Activated naive CD4-positive, alpha-beta T cell treated with anti-CD3 and anti-CD28 coated beads, Interleukin-2, amount 10 ng/mL, durations not matched to agents 7 days and 5 days (primary cell): ENCODE measurements around the gene SAMD8.
A peak's percentile ranks its signal among the peaks of the same experiment; 100 is the strongest.
"Not testable (repeated sequence)": the region's sequence is repeated elsewhere in the genome, so short reads cannot be mapped to it uniquely, and the experiment has no call there.

Experiments
- CTCF ChIA-PET: fragments of 350-600 bp; sonication (Branson Sonifier 250); formaldehyde crosslinking; loops from one replicate; lab custom pipeline; 2021; ENCODE audit warnings: antibody characterized with exemption; lab: Charles Lee
- DNase-seq: peaks from one replicate; pipeline ENCODE4 v3.0.0-alpha.2; 2020
- H3K27ac Mint-ChIP-seq: one replicate; pipeline ENCODE4 v1.8.0; 2021; ENCODE audit warnings: mild to moderate bottlenecking, moderate library complexity, mixed read lengths
- H3K27me3 Mint-ChIP-seq: one replicate; pipeline ENCODE4 v1.8.0; 2021; ENCODE audit warnings: mild to moderate bottlenecking, mixed read lengths
- H3K36me3 Mint-ChIP-seq: one replicate; pipeline ENCODE4 v1.8.0; 2021; ENCODE audit warnings: mixed read lengths
- H3K4me1 Mint-ChIP-seq: one replicate; pipeline ENCODE4 v1.8.0; 2021; ENCODE audit warnings: mixed read lengths
- H3K4me3 Mint-ChIP-seq: one replicate; pipeline ENCODE4 v1.8.0; 2021; ENCODE audit warnings: mild to moderate bottlenecking, moderate library complexity, mixed read lengths
- H3K9me3 Mint-ChIP-seq: one replicate; pipeline ENCODE4 v1.8.0; 2021; ENCODE audit warnings: mixed read lengths

SAMD8 gene

GRCh38 chr10:75106891-75107290, 4.6 kb upstream of the SAMD8 start:
- not testable (repeated sequence) for DNase-seq, H3K9me3 Mint-ChIP-seq

GRCh38 chr10:75107756-75108683, 3.4 kb upstream of the SAMD8 start:
- H3K4me1 Mint-ChIP-seq, result peaks cover 28% of the 10 kb centered on the region
- no peak overlapping the region for H3K4me3 Mint-ChIP-seq
- CTCF ChIA-PET, result interaction anchor here (5.6 kb wide), 1 partner anchor 128 kb away, joined by 29 read pairs; the partner anchor contains the start of gene COMTD1
- peaks cover 11% of the 10 kb centered on the region for H3K27me3 Mint-ChIP-seq
- DNase-seq, result no peak
- H3K9me3 Mint-ChIP-seq, result no peaks in the 10 kb centered on the region
- H3K27ac Mint-ChIP-seq, result no peak overlapping the region
- H3K36me3 Mint-ChIP-seq, result no peaks in the 10 kb centered on the region

More at GRCh38 chr10:75106891-75107290, 4.6 kb upstream of the SAMD8 start:
- not testable (repeated sequence) for H3K4me3 Mint-ChIP-seq, H3K36me3 Mint-ChIP-seq, H3K27ac Mint-ChIP-seq
- CTCF ChIA-PET, result interaction anchor here (1.2 to 5.6 kb wide), 3 partner anchors 9 to 863 kb away, joined by 3 to 29 read pairs (median 4); partner anchors contain the start of gene COMTD1
- Mint-ChIP-seq H3K4me1 (peaks cover 18% of the 10 kb centered on the region), H3K27me3 (peaks cover 11% of the 10 kb centered on the region)

GRCh38 chr10:75108684-75109458, 2.6 kb upstream of the SAMD8 start:
- Mint-ChIP-seq H3K27me3 (peaks cover 11% of the 10 kb centered on the region), H3K36me3 (no peaks in the 10 kb centered on the region), H3K27ac (peak overlapping the region; percentile 35), H3K9me3 (no peaks in the 10 kb centered on the region), H3K4me1 (peaks cover 36% of the 10 kb centered on the region), H3K4me3 (peak overlapping the region; percentile 76)
- CTCF ChIA-PET, result interaction anchor here (2.9 kb wide), 1 partner anchor 9 kb away, joined by 11 read pairs; no protein-coding TSS in a partner anchor
- DNase-seq, result no peak

- peaks cover 11% of the 10 kb centered on the region for H3K27me3 Mint-ChIP-seq
- no peak for DNase-seq
- peaks cover 41% of the 10 kb centered on the region for H3K4me1 Mint-ChIP-seq
- peak overlapping the region; percentile 76 for H3K4me3 Mint-ChIP-seq
- no peaks in the 10 kb centered on the region for H3K36me3 Mint-ChIP-seq
- no peaks in the 10 kb centered on the region for H3K9me3 Mint-ChIP-seq
- peak overlapping the region; percentile 35 for H3K27ac Mint-ChIP-seq
- CTCF ChIA-PET, result interaction anchor here (2.9 kb wide), 1 partner anchor 9 kb away, joined by 11 read pairs; no protein-coding TSS in a partner anchor
Observed at GRCh38 chr10:75109459-75109778, 2.0 kb upstream of the SAMD8 start.

- Mint-ChIP-seq H3K27me3 (peaks cover 11% of the 10 kb centered on the region), H3K36me3 (peaks cover 4% of the 10 kb centered on the region), H3K4me1 (peaks cover 48% of the 10 kb centered on the region), H3K9me3 (no peaks in the 10 kb centered on the region), H3K27ac (peak overlapping the region; percentile 89), H3K4me3 (peak overlapping the region; percentile 76)
- no peak for DNase-seq
- CTCF ChIA-PET, result interaction anchor here (0.6 to 2.9 kb wide), 3 partner anchors 10 to 125 kb away, joined by 3 to 11 read pairs (median 3); partner anchors contain the start of gene COMTD1
Observed at GRCh38 chr10:75110006-75110632, 1.3 kb upstream of the SAMD8 start.

- peak; percentile 58 for DNase-seq
- Mint-ChIP-seq H3K36me3 (peaks cover 4% of the 10 kb centered on the region), H3K4me3 (peak overlapping the region; percentile 76), H3K4me1 (peaks cover 55% of the 10 kb centered on the region), H3K9me3 (no peaks in the 10 kb centered on the region), H3K27me3 (no peaks in the 10 kb centered on the region), H3K27ac (peak overlapping the region; percentile 89)
- CTCF ChIA-PET, result interaction anchor here (1.2 to 3.3 kb wide), 3 partner anchors 76 to 123 kb away, joined by 4 to 13 read pairs (median 7); partner anchors contain the start of genes COMTD1 and VDAC2
Observed at GRCh38 chr10:75111907-75112679, 637 bp downstream of the SAMD8 start.

- no peaks in the 10 kb centered on the region for H3K9me3 Mint-ChIP-seq
- H3K27ac Mint-ChIP-seq, result no peak overlapping the region
- peaks cover 4% of the 10 kb centered on the region for H3K36me3 Mint-ChIP-seq
- no peak for DNase-seq
- H3K27me3 Mint-ChIP-seq, result no peaks in the 10 kb centered on the region
- H3K4me1 Mint-ChIP-seq, result peaks cover 51% of the 10 kb centered on the region
- CTCF ChIA-PET, result no interaction called here
- no peak overlapping the region for H3K4me3 Mint-ChIP-seq
Observed at GRCh38 chr10:75115137-75115536, 3.7 kb downstream of the SAMD8 start.

- not testable (repeated sequence) for H3K4me3 Mint-ChIP-seq
Observed at GRCh38 chr10:75116941-75117775, 5.7 kb downstream of the SAMD8 start.

GRCh38 chr10:75117995-75118394, 6.5 kb downstream of the SAMD8 start:
- Mint-ChIP-seq H3K4me3 (no peak overlapping the region), H3K27me3 (no peaks in the 10 kb centered on the region), H3K36me3 (peaks cover 4% of the 10 kb centered on the region), H3K9me3 (no peaks in the 10 kb centered on the region), H3K27ac (no peak overlapping the region), H3K4me1 (peaks cover 32% of the 10 kb centered on the region)
- CTCF ChIA-PET, result interaction anchor here (0.7 kb wide), 1 partner anchor 994 kb away, joined by 4 read pairs; no protein-coding TSS in a partner anchor
- no peak for DNase-seq

More at GRCh38 chr10:75116941-75117775, 5.7 kb downstream of the SAMD8 start:
- not testable (repeated sequence) for H3K27ac Mint-ChIP-seq, H3K9me3 Mint-ChIP-seq, H3K27me3 Mint-ChIP-seq, DNase-seq, H3K36me3 Mint-ChIP-seq
- H3K4me1 Mint-ChIP-seq, result peaks cover 39% of the 10 kb centered on the region
- CTCF ChIA-PET, result interaction anchor here (0.7 kb wide), 1 partner anchor 993 kb away, joined by 4 read pairs; no protein-coding TSS in a partner anchor

- H3K36me3 Mint-ChIP-seq, DNase-seq, H3K9me3 Mint-ChIP-seq, H3K27me3 Mint-ChIP-seq, H3K27ac Mint-ChIP-seq, H3K4me3 Mint-ChIP-seq: not testable (repeated sequence)
- CTCF ChIA-PET, result interaction anchor here (1.0 kb wide), 1 partner anchor 116 kb away, joined by 3 read pairs; the partner anchor contains the start of gene COMTD1
- H3K4me1 Mint-ChIP-seq, result peaks cover 22% of the 10 kb centered on the region
Observed at GRCh38 chr10:75119444-75120066, 8.1 kb downstream of the SAMD8 start.

- Mint-ChIP-seq H3K9me3 (no peaks in the 10 kb centered on the region), H3K4me1 (peaks cover 21% of the 10 kb centered on the region), H3K27ac (no peak overlapping the region), H3K4me3 (no peak overlapping the region), H3K27me3 (no peaks in the 10 kb centered on the region), H3K36me3 (peaks cover 8% of the 10 kb centered on the region)
- DNase-seq, result no peak
- CTCF ChIA-PET, result interaction anchor here (1.2 kb wide), 1 partner anchor 114 kb away, joined by 3 read pairs; the partner anchor contains the start of gene COMTD1
Observed at GRCh38 chr10:75121322-75121721, 9.9 kb downstream of the SAMD8 start.

GRCh38 chr10:75122505-75122904, 11.0 kb downstream of the SAMD8 start:
- DNase-seq, result no peak
- CTCF ChIA-PET, result no interaction called here
- H3K4me1 Mint-ChIP-seq, result peaks cover 20% of the 10 kb centered on the region
- peaks cover 8% of the 10 kb centered on the region for H3K36me3 Mint-ChIP-seq
- no peaks in the 10 kb centered on the region for H3K27me3 Mint-ChIP-seq
- H3K27ac Mint-ChIP-seq, result no peak overlapping the region
- H3K4me3 Mint-ChIP-seq, result no peak overlapping the region
- no peaks in the 10 kb centered on the region for H3K9me3 Mint-ChIP-seq
